Endodermal cell (in vitro differentiated cells): Measurements from ENCODE around the gene RIMKLB. TPM values are rescaled to one million over a fixed set of nuclear protein-coding genes. Genes with fewer than 3 reads are reported as not detected.

ENCODE experiments used
- DNase-seq: peaks from one replicate; pipeline ENCODE4 v3.0.0-alpha.2; 2017
- H3K27ac ChIP-seq: 2 replicates; pipeline ENCODE4 v1.5.1; 2013; ENCODE audit warnings: mild to moderate bottlenecking, low read depth, low read length, moderate library complexity
- H3K27me3 ChIP-seq: 2 replicates; pipeline ENCODE4 v1.6.1; 2013; ENCODE audit warnings: mild to moderate bottlenecking, low read length, moderate library complexity; ENCODE audit not compliant: insufficient read depth, control insufficient read depth, poor library complexity, severe bottlenecking
- H3K36me3 ChIP-seq: 2 replicates; pipeline ENCODE4 v1.7.0; 2013; ENCODE audit warnings: mild to moderate bottlenecking, low read length, moderate library complexity; ENCODE audit not compliant: control insufficient read depth, insufficient read depth
- H3K4me1 ChIP-seq: one replicate; pipeline ENCODE4 v1.7.0; 2013; ENCODE audit warnings: low read length; ENCODE audit not compliant: control insufficient read depth, insufficient read depth
- H3K4me3 ChIP-seq: 2 replicates; pipeline ENCODE4 v1.5.1; 2013; ENCODE audit warnings: mild to moderate bottlenecking, low read length, moderate library complexity
- H3K9ac ChIP-seq: 2 replicates; pipeline ENCODE4 v1.6.1; 2013; ENCODE audit warnings: mild to moderate bottlenecking, low read length, moderate library complexity; ENCODE audit not compliant: poor library complexity, severe bottlenecking; ENCODE audit errors: extremely low read depth
- H3K9me3 ChIP-seq: 2 replicates; pipeline ENCODE4 v1.6.1; 2013; ENCODE audit warnings: mild to moderate bottlenecking, low read length, moderate library complexity; ENCODE audit not compliant: control insufficient read depth
- H3K27ac Mint-ChIP-seq: 2 replicates; pipeline ENCODE4 v1.8.0; 2020; ENCODE audit warnings: mixed read lengths
- H3K27me3 Mint-ChIP-seq: 2 replicates; pipeline ENCODE4 v1.8.0; 2021; ENCODE audit warnings: mild to moderate bottlenecking, mixed read lengths; ENCODE audit not compliant: insufficient read depth
- H3K36me3 Mint-ChIP-seq: 2 replicates; pipeline ENCODE4 v1.8.0; 2020; ENCODE audit warnings: low read depth, mixed read lengths
- H3K4me1 Mint-ChIP-seq: 2 replicates; pipeline ENCODE4 v1.8.0; 2020; ENCODE audit warnings: mixed read lengths
- H3K4me3 Mint-ChIP-seq: 2 replicates; pipeline ENCODE4 v1.8.0; 2020; ENCODE audit warnings: mild to moderate bottlenecking, moderate library complexity, mixed read lengths
- H3K9me3 Mint-ChIP-seq: 2 replicates; pipeline ENCODE4 v1.8.0; 2020; ENCODE audit warnings: mild to moderate bottlenecking, mixed read lengths
- WGBS, 2 experiments: methylation state at CpG; one replicate each; pipeline versions ENCODE4 v1.1.5 to v1.1.7; 2013; ENCODE audit warnings: missing lambda C conversion rate in 2 of 2, mixed read lengths in 1 of 2; ENCODE audit not compliant: insufficient coverage in 1 of 2, insufficient read length in 1 of 2; 5-methylcytosine and 5-hydroxymethylcytosine counted together
- total RNA-seq, 2 donors: library from RNA; stranded (reverse); fragmentation: NEBNext Ultra II Directional in 1 of 2; extraction: Animal tissue kit (Norgen Biotek cat#: 25700) in 1 of 2; gene quantifications; 2 replicates in 1 of 2; 3 replicates in 1 of 2; pipeline ENCODE4 v1.2.1, GENCODE V29; 2021
- TF ChIP-seq, protein P1 (sequence below): fragments of 200-600 bp; sonication (generic); conservative IDR thresholded peaks from 2 replicates; pipeline ENCODE4 v1.5.0; 2021; ENCODE audit warnings: antibody characterized with exemption, mild to moderate bottlenecking

Gene RIMKLB
- total RNA-seq, 2 donors from 2014 or later: 85.3 to 180 TPM

DNA sequence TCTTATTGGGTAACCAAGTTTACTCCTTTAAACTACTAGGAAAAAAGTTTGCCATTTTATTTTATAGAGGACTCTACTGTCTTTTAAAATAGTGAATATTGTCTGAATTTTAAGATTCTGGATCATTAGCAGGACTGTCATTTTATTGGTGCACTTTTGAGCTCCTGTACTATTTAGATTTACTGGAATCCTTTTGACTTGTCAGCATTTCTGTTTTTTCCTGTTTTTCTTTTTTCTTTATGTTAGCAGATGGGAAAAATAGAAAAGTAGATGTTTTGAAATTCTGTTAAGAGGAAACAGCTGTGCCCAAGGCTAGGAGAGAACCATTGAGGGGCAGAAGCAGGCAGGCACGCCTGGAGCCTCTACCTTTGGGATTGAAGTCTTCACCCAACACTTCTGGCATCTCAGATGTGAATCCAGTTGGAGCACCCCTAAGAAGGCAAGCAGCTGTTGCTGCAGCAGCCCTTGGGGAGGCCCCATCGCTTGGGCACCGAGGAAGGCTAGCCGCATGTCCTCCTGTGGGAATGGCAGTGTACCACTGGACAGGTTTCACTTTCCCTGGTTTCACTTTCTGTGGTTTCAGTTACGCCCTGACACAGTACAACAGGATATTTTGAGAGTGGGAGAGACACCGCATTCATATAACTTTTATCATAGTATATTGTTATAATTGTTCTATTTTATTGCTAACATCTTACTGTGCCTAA lies 11.5 kb downstream of the RIMKLB start:
- H3K4me3 ChIP-seq: no peak overlapping the region
- H3K27me3 ChIP-seq: no peaks in the 10 kb centered on the region
- no peak for DNase-seq
- H3K4me1 ChIP-seq: no peaks in the 10 kb centered on the region
- Mint-ChIP-seq H3K27me3 (no peaks in the 10 kb centered on the region), H3K27ac (no peak overlapping the region), H3K4me1 (peaks cover 15% of the 10 kb centered on the region), H3K36me3 (peaks cover 19% of the 10 kb centered on the region), H3K4me3 (no peak overlapping the region), H3K9me3 (no peaks in the 10 kb centered on the region)
- no peak overlapping the region for H3K9ac ChIP-seq
- 96 to 100% methylated on average over 1 to 5 of the region's 6 CpGs for WGBS, 2 experiments
- H3K36me3 ChIP-seq: peaks cover 25% of the 10 kb centered on the region
- TF ChIP-seq, protein P1, sequence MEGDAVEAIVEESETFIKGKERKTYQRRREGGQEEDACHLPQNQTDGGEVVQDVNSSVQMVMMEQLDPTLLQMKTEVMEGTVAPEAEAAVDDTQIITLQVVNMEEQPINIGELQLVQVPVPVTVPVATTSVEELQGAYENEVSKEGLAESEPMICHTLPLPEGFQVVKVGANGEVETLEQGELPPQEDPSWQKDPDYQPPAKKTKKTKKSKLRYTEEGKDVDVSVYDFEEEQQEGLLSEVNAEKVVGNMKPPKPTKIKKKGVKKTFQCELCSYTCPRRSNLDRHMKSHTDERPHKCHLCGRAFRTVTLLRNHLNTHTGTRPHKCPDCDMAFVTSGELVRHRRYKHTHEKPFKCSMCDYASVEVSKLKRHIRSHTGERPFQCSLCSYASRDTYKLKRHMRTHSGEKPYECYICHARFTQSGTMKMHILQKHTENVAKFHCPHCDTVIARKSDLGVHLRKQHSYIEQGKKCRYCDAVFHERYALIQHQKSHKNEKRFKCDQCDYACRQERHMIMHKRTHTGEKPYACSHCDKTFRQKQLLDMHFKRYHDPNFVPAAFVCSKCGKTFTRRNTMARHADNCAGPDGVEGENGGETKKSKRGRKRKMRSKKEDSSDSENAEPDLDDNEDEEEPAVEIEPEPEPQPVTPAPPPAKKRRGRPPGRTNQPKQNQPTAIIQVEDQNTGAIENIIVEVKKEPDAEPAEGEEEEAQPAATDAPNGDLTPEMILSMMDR: no peak
- no peak overlapping the region for H3K27ac ChIP-seq
- no peaks in the 10 kb centered on the region for H3K9me3 ChIP-seq

GRCh38 chr12:8712572-8712971 lies 14.8 kb downstream of the RIMKLB start:
- Mint-ChIP-seq H3K36me3 (peaks cover 34% of the 10 kb centered on the region), H3K27ac (peak overlapping the region; percentile 46), H3K9me3 (no peaks in the 10 kb centered on the region), H3K27me3 (no peaks in the 10 kb centered on the region), H3K4me3 (no peak overlapping the region), H3K4me1 (peaks cover 14% of the 10 kb centered on the region)
- Histone ChIP-seq H3K9me3 (no peaks in the 10 kb centered on the region), H3K27me3 (no peaks in the 10 kb centered on the region), H3K4me1 (no peaks in the 10 kb centered on the region), H3K36me3 (peaks cover 52% of the 10 kb centered on the region), H3K9ac (no peak overlapping the region), H3K27ac (no peak overlapping the region), H3K4me3 (no peak overlapping the region)
- WGBS, 2 experiments: 86 to 90% methylated on average over 2 of the region's 2 CpGs
- no peak for DNase-seq
- TF ChIP-seq, protein P1: no peak

DNA sequence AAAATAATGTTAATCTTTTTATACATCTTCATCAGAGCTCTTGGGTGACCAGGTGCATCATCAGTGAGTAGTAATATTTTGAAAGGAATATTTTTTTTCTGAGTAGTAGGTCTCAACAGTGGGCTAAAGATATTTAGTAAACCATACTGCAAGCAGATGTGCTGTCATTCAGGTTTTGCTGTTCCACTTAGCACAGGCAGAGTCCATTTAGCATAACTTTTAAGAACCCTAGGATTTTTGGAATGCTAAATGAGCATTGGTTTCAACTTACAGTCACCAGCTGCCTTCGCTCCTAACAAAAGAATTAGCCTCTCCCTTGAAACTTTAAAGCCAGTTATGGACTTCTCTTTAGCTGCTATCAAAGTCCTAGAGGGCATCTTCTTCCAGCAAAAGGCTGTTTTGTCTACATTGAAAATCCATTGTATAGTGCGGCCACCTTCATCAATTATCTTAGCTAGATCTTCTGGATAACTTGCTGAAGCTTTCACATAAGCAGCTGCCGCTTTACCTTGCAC lies 24.6 kb downstream of the RIMKLB start:
- H3K27me3 ChIP-seq: no peaks in the 10 kb centered on the region
- Mint-ChIP-seq H3K4me1 (peaks cover 14% of the 10 kb centered on the region), H3K27ac (no peak overlapping the region), H3K4me3 (no peak overlapping the region), H3K27me3 (no peaks in the 10 kb centered on the region), H3K36me3 (peaks cover 83% of the 10 kb centered on the region), H3K9me3 (no peaks in the 10 kb centered on the region)
- TF ChIP-seq, protein P1: no peak
- no peak for DNase-seq
- no peaks in the 10 kb centered on the region for H3K4me1 ChIP-seq
- peaks cover 6% of the 10 kb centered on the region for H3K9me3 ChIP-seq
- H3K4me3 ChIP-seq: no peak overlapping the region
- peaks cover 88% of the 10 kb centered on the region for H3K36me3 ChIP-seq
- H3K9ac ChIP-seq: no peak overlapping the region
- peak overlapping the region; percentile 52 for H3K27ac ChIP-seq
- WGBS, 2 experiments: 91% methylated on average over 3 of the region's 3 CpGs
